Activated naive CD8-positive, alpha-beta T cell treated with anti-CD3 and anti-CD28 coated beads, Interleukin-2, amount 50 U/mL, for 24 hours (primary cell): Measurements from ENCODE around the gene TMEM151A.
"Not testable (repeated sequence)": the region's sequence is repeated elsewhere in the genome, so short reads cannot be mapped to it uniquely, and the experiment has no call there.

Experiments
- ATAC-seq: fragments of 150-1000 bp; cut with Tn5 transposase; one replicate; pipeline ENCODE4 v1.10.0; 2021
- DNase-seq: peaks from one replicate; pipeline ENCODE4 v3.0.0; 2021
- H3K27ac Mint-ChIP-seq: one replicate; pipeline ENCODE4 v1.8.0; 2021; ENCODE audit warnings: mild to moderate bottlenecking, mixed read lengths
- H3K27me3 Mint-ChIP-seq: one replicate; pipeline ENCODE4 v1.8.0; 2021; ENCODE audit warnings: mixed read lengths
- H3K36me3 Mint-ChIP-seq: one replicate; pipeline ENCODE4 v1.8.0; 2021; ENCODE audit warnings: low read depth, mixed read lengths
- H3K4me1 Mint-ChIP-seq: one replicate; pipeline ENCODE4 v1.8.0; 2021; ENCODE audit warnings: mixed read lengths
- H3K4me3 Mint-ChIP-seq: one replicate; pipeline ENCODE4 v1.8.0; 2021; ENCODE audit warnings: mild to moderate bottlenecking, moderate library complexity, mixed read lengths
- H3K9me3 Mint-ChIP-seq: one replicate; pipeline ENCODE4 v1.8.0; 2021; ENCODE audit warnings: mixed read lengths

Gene TMEM151A

DNA sequence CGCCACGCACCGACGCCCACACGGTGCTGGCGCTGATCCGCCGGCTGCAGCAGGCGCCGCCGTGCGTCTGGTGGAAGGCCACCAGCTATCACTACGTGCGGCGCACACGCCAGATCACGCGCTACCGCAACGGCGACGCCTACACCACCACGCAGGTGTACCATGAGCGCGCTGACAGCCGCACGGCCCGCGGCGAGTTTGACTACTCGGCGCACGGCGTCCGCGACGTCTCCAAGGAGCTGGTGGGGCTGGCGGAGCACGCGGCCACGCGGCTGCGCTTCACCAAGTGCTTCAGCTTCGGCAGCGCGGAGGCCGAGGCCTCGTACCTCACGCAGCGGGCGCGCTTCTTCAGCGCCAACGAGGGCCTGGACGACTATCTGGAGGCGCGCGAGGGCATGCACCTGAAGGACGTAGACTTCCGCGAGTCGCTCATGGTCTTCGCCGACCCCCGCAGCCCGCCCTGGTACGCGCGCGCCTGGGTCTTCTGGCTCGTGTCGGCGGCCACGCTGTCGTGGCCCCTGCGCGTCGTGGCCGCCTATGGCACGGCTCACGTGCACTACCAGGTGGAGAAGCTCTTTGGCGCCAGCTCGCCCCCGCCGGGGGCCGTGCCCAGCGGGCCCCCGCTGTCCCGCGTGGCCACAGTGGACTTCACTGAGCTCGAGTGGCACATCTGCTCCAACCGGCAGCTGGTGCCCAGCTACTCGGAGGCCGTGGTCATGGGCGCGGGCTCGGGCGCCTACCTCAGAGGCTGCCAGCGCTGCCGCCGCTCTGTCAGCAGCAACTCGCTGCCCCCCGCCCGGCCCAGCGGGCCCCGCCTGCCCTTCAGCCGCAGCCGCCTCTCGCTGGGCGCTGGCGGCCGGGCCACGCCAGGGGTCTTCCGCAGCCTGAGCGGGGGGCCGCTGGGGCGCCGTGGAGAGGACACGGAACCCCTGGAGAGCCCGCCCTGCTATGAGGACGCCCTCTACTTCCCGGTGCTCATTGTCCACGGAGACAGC is 3.2 kb downstream of the TMEM151A start:
- no peaks in the 10 kb centered on the region for H3K36me3 Mint-ChIP-seq
- no peak overlapping the region for H3K27ac Mint-ChIP-seq
- DNase-seq (no peak), ATAC-seq (no peak)
- no peak overlapping the region for H3K4me3 Mint-ChIP-seq
- peaks cover 16% of the 10 kb centered on the region for H3K4me1 Mint-ChIP-seq
- H3K9me3 Mint-ChIP-seq, result no peaks in the 10 kb centered on the region
- peaks cover 19% of the 10 kb centered on the region for H3K27me3 Mint-ChIP-seq

GRCh38 chr11:66297610-66298009 is 5.9 kb downstream of the TMEM151A start:
- H3K9me3 Mint-ChIP-seq, result no peaks in the 10 kb centered on the region
- no peak for ATAC-seq
- peaks cover 10% of the 10 kb centered on the region for H3K27me3 Mint-ChIP-seq

GRCh38 chr11:66299186-66299585 is 7.5 kb downstream of the TMEM151A start:
- no peak for DNase-seq
- no peak for ATAC-seq
- H3K4me1 Mint-ChIP-seq, result no peaks in the 10 kb centered on the region
- no peaks in the 10 kb centered on the region for H3K27me3 Mint-ChIP-seq
- no peak overlapping the region for H3K4me3 Mint-ChIP-seq
- no peaks in the 10 kb centered on the region for H3K9me3 Mint-ChIP-seq
- no peaks in the 10 kb centered on the region for H3K36me3 Mint-ChIP-seq
- no peak overlapping the region for H3K27ac Mint-ChIP-seq

More at GRCh38 chr11:66297610-66298009, 5.9 kb downstream of the TMEM151A start:
- no peaks in the 10 kb centered on the region for H3K36me3 Mint-ChIP-seq
- no peak for DNase-seq
- peaks cover 4% of the 10 kb centered on the region for H3K4me1 Mint-ChIP-seq
- H3K27ac Mint-ChIP-seq, result no peak overlapping the region
- no peak overlapping the region for H3K4me3 Mint-ChIP-seq

DNA sequence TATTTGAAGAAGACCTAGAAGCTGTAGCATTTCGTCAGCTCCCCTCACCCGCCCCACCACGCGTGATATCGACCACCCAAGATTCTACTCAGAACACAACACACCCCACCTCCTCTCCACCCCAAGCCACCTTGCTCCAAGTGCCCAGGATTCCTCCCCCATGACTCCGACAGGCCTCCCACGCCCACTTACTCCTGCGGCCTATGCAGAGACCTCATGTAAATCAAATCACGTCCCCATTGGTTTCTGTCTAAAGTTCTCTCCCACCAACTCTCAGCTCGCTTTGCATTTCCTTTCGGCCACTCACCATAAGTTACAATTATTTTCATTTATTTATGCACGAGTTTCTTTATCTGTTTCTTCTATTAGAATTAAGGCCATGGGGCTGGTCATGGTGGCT is 11.0 kb downstream of the TMEM151A start:
- H3K27ac Mint-ChIP-seq, result no peak overlapping the region
- H3K9me3 Mint-ChIP-seq, result no peaks in the 10 kb centered on the region
- DNase-seq (no peak), ATAC-seq (no peak)
- H3K27me3 Mint-ChIP-seq, result no peaks in the 10 kb centered on the region
- no peaks in the 10 kb centered on the region for H3K36me3 Mint-ChIP-seq
- H3K4me3 Mint-ChIP-seq, result no peak overlapping the region
- H3K4me1 Mint-ChIP-seq, result no peaks in the 10 kb centered on the region

- H3K27ac Mint-ChIP-seq, result no peak overlapping the region
- H3K4me3 Mint-ChIP-seq, result no peak overlapping the region
- H3K36me3 Mint-ChIP-seq, result no peaks in the 10 kb centered on the region
- ATAC-seq (no peak), DNase-seq (no peak)
- peaks cover 22% of the 10 kb centered on the region for H3K4me1 Mint-ChIP-seq
- no peaks in the 10 kb centered on the region for H3K9me3 Mint-ChIP-seq
- no peaks in the 10 kb centered on the region for H3K27me3 Mint-ChIP-seq
Measured at GRCh38 chr11:66309475-66309874, 17.8 kb downstream of the TMEM151A start.

- no peak overlapping the region for H3K4me3 Mint-ChIP-seq
Measured at GRCh38 chr11:66310324-66310723, 18.6 kb downstream of the TMEM151A start.

DNA sequence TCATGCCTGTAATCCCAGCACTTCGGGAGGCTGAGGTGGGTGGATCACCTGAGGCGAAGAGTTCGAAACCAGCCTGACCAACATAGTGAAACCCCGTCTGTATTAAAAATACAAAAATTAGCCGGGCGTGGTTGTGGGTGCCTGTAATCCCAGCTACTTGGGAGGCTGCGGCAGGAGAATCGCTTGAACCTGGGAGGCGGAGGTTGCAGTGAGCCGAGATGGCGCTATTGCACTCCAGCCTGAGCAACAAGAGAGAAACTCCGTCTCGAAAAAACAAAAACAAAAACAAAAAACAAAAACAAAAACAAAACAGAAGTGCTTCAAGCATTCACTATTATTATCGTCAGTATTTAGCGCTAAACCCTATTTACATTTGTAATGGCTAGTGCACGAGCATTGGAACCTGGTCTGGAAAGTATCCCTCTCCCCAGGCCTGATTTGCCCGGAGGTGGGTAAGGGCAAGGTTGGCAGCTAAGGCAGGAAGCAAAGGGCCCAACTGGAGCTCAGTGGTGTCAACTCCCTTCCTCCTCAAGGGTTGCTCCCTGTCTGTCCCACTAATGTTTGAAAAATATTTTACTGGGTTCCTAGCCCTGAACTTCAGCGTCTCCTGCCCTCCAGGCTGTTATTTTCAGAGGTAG is 19.2 kb downstream of the TMEM151A start:
- H3K4me3 Mint-ChIP-seq, H3K27ac Mint-ChIP-seq, DNase-seq: not testable (repeated sequence)

More at GRCh38 chr11:66310324-66310723, 18.6 kb downstream of the TMEM151A start:
- Mint-ChIP-seq H3K27ac (no peak overlapping the region), H3K27me3 (no peaks in the 10 kb centered on the region), H3K9me3 (no peaks in the 10 kb centered on the region), H3K4me1 (peaks cover 29% of the 10 kb centered on the region), H3K36me3 (peaks cover under 1% of the 10 kb centered on the region)
- ATAC-seq (no peak), DNase-seq (no peak)

DNA sequence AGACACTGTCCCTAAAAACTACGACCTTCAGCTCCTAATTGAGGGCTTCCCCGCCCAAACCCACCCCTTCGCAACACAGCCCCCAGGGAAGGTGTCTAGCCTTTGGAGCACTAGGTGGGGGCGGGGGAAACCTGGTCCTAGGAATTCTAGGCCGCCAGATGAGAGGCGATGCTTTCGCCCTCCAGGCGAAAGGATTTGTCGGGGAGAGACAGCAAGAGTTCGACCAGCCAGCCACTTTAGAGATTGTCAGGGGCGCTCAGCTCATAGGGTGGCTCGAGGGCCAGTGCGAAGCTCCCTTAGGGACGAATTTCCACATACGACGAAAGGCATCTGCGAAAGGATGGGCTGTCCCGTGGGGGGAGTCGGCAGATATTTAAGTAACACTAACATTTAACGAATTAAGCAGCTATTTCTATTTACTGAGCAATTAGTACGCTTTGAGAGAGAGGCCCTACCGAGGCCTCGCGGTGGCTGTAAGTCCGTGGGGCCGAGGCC is 19.8 kb downstream of the TMEM151A start:
- DNase-seq, result no peak
- H3K4me3 Mint-ChIP-seq, result peak overlapping the region; percentile 85
- peaks cover 1% of the 10 kb centered on the region for H3K36me3 Mint-ChIP-seq
- no peak for ATAC-seq
- H3K9me3 Mint-ChIP-seq, result no peaks in the 10 kb centered on the region
- H3K4me1 Mint-ChIP-seq, result peaks cover 39% of the 10 kb centered on the region
- peak overlapping the region; percentile 94 for H3K27ac Mint-ChIP-seq
- H3K27me3 Mint-ChIP-seq, result no peaks in the 10 kb centered on the region

More for the DNA sequence above, 19.2 kb downstream of the TMEM151A start:
- not testable (repeated sequence) for ATAC-seq, H3K27me3 Mint-ChIP-seq, H3K36me3 Mint-ChIP-seq, H3K9me3 Mint-ChIP-seq
- peaks cover 35% of the 10 kb centered on the region for H3K4me1 Mint-ChIP-seq

- Mint-ChIP-seq H3K36me3 (peaks cover 1% of the 10 kb centered on the region), H3K27me3 (no peaks in the 10 kb centered on the region), H3K9me3 (no peaks in the 10 kb centered on the region), H3K4me3 (peak overlapping the region; percentile 85), H3K4me1 (peaks cover 40% of the 10 kb centered on the region), H3K27ac (peak overlapping the region; percentile 94)
- ATAC-seq (peak; percentile 64), DNase-seq (peak; percentile 93)
Measured at GRCh38 chr11:66311965-66312548, 20.4 kb downstream of the TMEM151A start.

GRCh38 chr11:66312549-66313320 is 21.0 kb downstream of the TMEM151A start:
- peak overlapping the region; percentile 94 for H3K27ac Mint-ChIP-seq
- H3K4me3 Mint-ChIP-seq, result peak overlapping the region; percentile 85
- peaks cover 1% of the 10 kb centered on the region for H3K36me3 Mint-ChIP-seq
- no peaks in the 10 kb centered on the region for H3K9me3 Mint-ChIP-seq
- peaks cover 46% of the 10 kb centered on the region for H3K4me1 Mint-ChIP-seq
- DNase-seq (peak; percentile 98), ATAC-seq (peak; percentile 79)
- H3K27me3 Mint-ChIP-seq, result no peaks in the 10 kb centered on the region

- H3K4me1 Mint-ChIP-seq, result peaks cover 54% of the 10 kb centered on the region
- peaks cover 1% of the 10 kb centered on the region for H3K36me3 Mint-ChIP-seq
- H3K27ac Mint-ChIP-seq, result peak overlapping the region; percentile 94
- peak overlapping the region; percentile 85 for H3K4me3 Mint-ChIP-seq
- H3K9me3 Mint-ChIP-seq, result no peaks in the 10 kb centered on the region
- DNase-seq, result no peak
- no peaks in the 10 kb centered on the region for H3K27me3 Mint-ChIP-seq
- no peak for ATAC-seq
Measured at GRCh38 chr11:66313321-66314185, 21.9 kb downstream of the TMEM151A start.

DNA sequence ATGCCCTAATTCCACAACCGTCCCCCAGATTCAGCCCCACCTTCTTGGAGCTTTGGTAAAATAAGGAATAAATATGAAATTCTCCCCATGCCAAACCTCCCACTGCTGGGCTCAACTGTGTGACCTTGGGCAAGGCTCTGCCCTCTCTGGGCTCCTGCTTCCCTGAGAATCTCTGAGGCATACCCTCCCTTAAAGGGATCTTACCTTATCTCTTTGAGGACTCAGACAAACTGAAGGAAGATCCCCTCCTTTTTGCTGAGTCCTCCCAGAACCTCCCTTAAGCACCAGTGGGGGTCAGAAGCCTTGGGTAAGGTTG is 22.4 kb downstream of the TMEM151A start:
- Mint-ChIP-seq H3K36me3 (peaks cover 1% of the 10 kb centered on the region), H3K27ac (peak overlapping the region; percentile 94), H3K27me3 (no peaks in the 10 kb centered on the region), H3K9me3 (no peaks in the 10 kb centered on the region), H3K4me3 (peak overlapping the region; percentile 85), H3K4me1 (peaks cover 59% of the 10 kb centered on the region)
- ATAC-seq (no peak), DNase-seq (no peak)
